ENCODE measurements around the gene THOC3.
"Not testable (repeated sequence)": the region's sequence is repeated elsewhere in the genome, so short reads cannot be mapped to it uniquely, and the experiment has no call there.

The THOC3 gene

GRCh38 chr5:175913835-175914672 is 54.1 kb downstream of the THOC3 start:
- not testable (repeated sequence) for H3K9ac ChIP-seq (ENCODE audit: low read length in 5 of 5); H3K27ac ChIP-seq (ENCODE audit: low read depth, low read length); H3K4me3 ChIP-seq (ENCODE audit: low read depth in 1 of 5, low read length in 5 of 5)

GRCh38 chr5:175910072-175910471 is 58.0 kb downstream of the THOC3 start:
- H3K27me3 ChIP-seq (ENCODE audit: control insufficient read depth in 5 of 5, insufficient read depth in 4 of 5, low read length in 5 of 5); H3K36me3 ChIP-seq (ENCODE audit: control insufficient read depth in 5 of 5, insufficient read depth in 5 of 5, low read length in 5 of 5); H3K4me1 ChIP-seq (ENCODE audit: control insufficient read depth in 5 of 5, insufficient read depth in 5 of 5, low read length in 5 of 5); H3K27ac ChIP-seq (ENCODE audit: low read depth, low read length); H3K9ac ChIP-seq (ENCODE audit: low read length in 5 of 5); H3K4me3 ChIP-seq (ENCODE audit: low read depth in 1 of 5, low read length in 5 of 5); H3K9me3 ChIP-seq (ENCODE audit: control insufficient read depth in 5 of 5, low read length in 5 of 5): not testable (repeated sequence)

More at GRCh38 chr5:175913835-175914672, 54.1 kb downstream of the THOC3 start:
- H3K36me3 ChIP-seq (ENCODE audit: control insufficient read depth in 5 of 5, insufficient read depth in 5 of 5, low read length in 5 of 5); H3K4me1 ChIP-seq (ENCODE audit: control insufficient read depth in 5 of 5, insufficient read depth in 5 of 5, low read length in 5 of 5); H3K9me3 ChIP-seq (ENCODE audit: control insufficient read depth in 5 of 5, low read length in 5 of 5); H3K27me3 ChIP-seq (ENCODE audit: control insufficient read depth in 5 of 5, insufficient read depth in 4 of 5, low read length in 5 of 5): not testable (repeated sequence)
